ENCODE data around the gene MMS22L.
"Not testable (repeated sequence)": the region's sequence is repeated elsewhere in the genome, so short reads cannot be mapped to it uniquely, and the experiment has no call there.

The MMS22L gene

GRCh38 chr6:97240222-97240621 lies 42.8 kb downstream of the MMS22L start:
- DNase-seq (ENCODE audit: low read depth), result peak; percentile 51

- DNase-seq (ENCODE audit: low read depth), result no peak
Observed at GRCh38 chr6:97231911-97232310, 51.1 kb downstream of the MMS22L start.

GRCh38 chr6:97222903-97223302 lies 60.1 kb downstream of the MMS22L start:
- no peak for DNase-seq (ENCODE audit: low read depth)

GRCh38 chr6:97218912-97219311 lies 64.1 kb downstream of the MMS22L start:
- no peak for DNase-seq (ENCODE audit: low read depth)

- peak; percentile 69 for DNase-seq (ENCODE audit: low read depth)
Observed at GRCh38 chr6:97215157-97215769, 67.8 kb downstream of the MMS22L start.

- peak; percentile 7 for DNase-seq (ENCODE audit: low read depth)
Observed at GRCh38 chr6:97214671-97215070, 68.3 kb downstream of the MMS22L start.

GRCh38 chr6:97207383-97207782 lies 75.6 kb downstream of the MMS22L start:
- no peak for DNase-seq (ENCODE audit: low read depth)

GRCh38 chr6:97205966-97206365 lies 77.0 kb downstream of the MMS22L start:
- DNase-seq (ENCODE audit: low read depth), result no peak

GRCh38 chr6:97203343-97203742 lies 79.7 kb downstream of the MMS22L start:
- peak; percentile 54 for DNase-seq (ENCODE audit: low read depth)

GRCh38 chr6:97198046-97198565 lies 84.9 kb downstream of the MMS22L start:
- peak; percentile 79 for DNase-seq (ENCODE audit: low read depth)

- peak; percentile 6 for DNase-seq (ENCODE audit: low read depth)
Observed at GRCh38 chr6:97195117-97195516, 87.9 kb downstream of the MMS22L start.

GRCh38 chr6:97189767-97190166 lies 93.2 kb downstream of the MMS22L start:
- peak; percentile 36 for DNase-seq (ENCODE audit: low read depth)

- peak; percentile 23 for DNase-seq (ENCODE audit: low read depth)
Observed at GRCh38 chr6:97187951-97188350, 95.1 kb downstream of the MMS22L start.

GRCh38 chr6:97186416-97186999 lies 96.5 kb downstream of the MMS22L start:
- DNase-seq (ENCODE audit: low read depth), result peak; percentile 60

- DNase-seq (ENCODE audit: low read depth), result peak; percentile 75
Observed at GRCh38 chr6:97177905-97178304, 105.1 kb downstream of the MMS22L start.

- no peak for DNase-seq (ENCODE audit: low read depth)
Observed at GRCh38 chr6:97176468-97176867, 106.5 kb downstream of the MMS22L start.

- DNase-seq (ENCODE audit: low read depth), result no peak
Observed at GRCh38 chr6:97175806-97176205, 107.2 kb downstream of the MMS22L start.

- no peak for DNase-seq (ENCODE audit: low read depth)
Observed at GRCh38 chr6:97174471-97174870, 108.5 kb downstream of the MMS22L start.

- DNase-seq (ENCODE audit: low read depth), result peak; percentile 19
Observed at GRCh38 chr6:97160280-97160679, 122.7 kb downstream of the MMS22L start.

- DNase-seq (ENCODE audit: low read depth), result not testable (repeated sequence)
Observed at GRCh38 chr6:97155447-97155846, 127.6 kb downstream of the MMS22L start.

GRCh38 chr6:97154015-97154414 lies 129.0 kb downstream of the MMS22L start:
- DNase-seq (ENCODE audit: low read depth), result no peak

- no peak for DNase-seq (ENCODE audit: low read depth)
Observed at GRCh38 chr6:97151601-97152000, 131.4 kb downstream of the MMS22L start.

GRCh38 chr6:97150932-97151331 lies 132.1 kb downstream of the MMS22L start:
- no peak for DNase-seq (ENCODE audit: low read depth)

- DNase-seq (ENCODE audit: low read depth), result no peak
Observed at GRCh38 chr6:97147421-97147820, 135.6 kb downstream of the MMS22L start.
